NCI-H1436 treated with DMSO at 0.1 percent for 48 hours (cell line): ENCODE results near the gene RTN4RL1.

Source experiments
- DNase-seq: peaks from one replicate; lab custom pipeline; 2025; lab: John Stamatoyannopoulos, UW

Gene RTN4RL1

GRCh38 chr17:2025220-2025621, at the start of gene RTN4RL1:
Gene RTN4RL1, minus strand, starts transcription at chr17:2025334. Its CDS starts 469 bp downstream, at chr17:2024865.
- DNase-seq = peak; percentile 25

GRCh38 chr17:2074919-2075318, 49.8 kb upstream of the RTN4RL1 start:
- DNase-seq = no peak

- no peak for DNase-seq
Measured at GRCh38 chr17:2071455-2072281, 46.5 kb upstream of the RTN4RL1 start.

GRCh38 chr17:2071024-2071385, 45.9 kb upstream of the RTN4RL1 start:
- no peak for DNase-seq

GRCh38 chr17:2070241-2071023, 45.3 kb upstream of the RTN4RL1 start:
- no peak for DNase-seq

GRCh38 chr17:2068519-2069051, 43.5 kb upstream of the RTN4RL1 start:
- no peak for DNase-seq

GRCh38 chr17:2068031-2068518, 42.9 kb upstream of the RTN4RL1 start:
- DNase-seq = no peak

- DNase-seq = no peak
Measured at GRCh38 chr17:2067608-2068024, 42.5 kb upstream of the RTN4RL1 start.

GRCh38 chr17:2067048-2067561, 42.0 kb upstream of the RTN4RL1 start:
- DNase-seq = no peak

- no peak for DNase-seq
Measured at GRCh38 chr17:2065949-2066400, 40.8 kb upstream of the RTN4RL1 start.

- no peak for DNase-seq
Measured at GRCh38 chr17:2064980-2065785, 40.0 kb upstream of the RTN4RL1 start.

- DNase-seq = no peak
Measured at GRCh38 chr17:2064520-2064971, 39.4 kb upstream of the RTN4RL1 start.

GRCh38 chr17:2064147-2064489, 39.0 kb upstream of the RTN4RL1 start:
- no peak for DNase-seq

GRCh38 chr17:2063261-2064146, 38.4 kb upstream of the RTN4RL1 start:
- no peak for DNase-seq

- DNase-seq = no peak
Measured at GRCh38 chr17:2062571-2063183, 37.5 kb upstream of the RTN4RL1 start.

- no peak for DNase-seq
Measured at GRCh38 chr17:2061441-2061958, 36.4 kb upstream of the RTN4RL1 start.

- DNase-seq = no peak
Measured at GRCh38 chr17:2060681-2061440, 35.7 kb upstream of the RTN4RL1 start.

- no peak for DNase-seq
Measured at GRCh38 chr17:2060385-2060658, 35.2 kb upstream of the RTN4RL1 start.
